Neutrophil (primary cell): Measurements from ENCODE around the gene HTT.

Experiments
- H3K27ac ChIP-seq: fragments of 200-600 bp; sonication (generic); 2 replicates; pipeline ENCODE4 v1.5.1; 2016; ENCODE audit warnings: mild to moderate bottlenecking, moderate library complexity
- H3K27me3 ChIP-seq: fragments of 200-600 bp; sonication (generic); 2 replicates; pipeline ENCODE4 v1.6.0; 2016; ENCODE audit warnings: mild to moderate bottlenecking
- H3K36me3 ChIP-seq: fragments of 200-600 bp; sonication (generic); 2 replicates; pipeline ENCODE4 v1.5.1; 2017
- H3K4me1 ChIP-seq, 2 experiments: fragments of 200-600 bp in 1 of 2; sonication (generic) in 1 of 2; 1 replicate in 1 of 2; 2 replicates in 1 of 2; pipeline versions ENCODE4 v1.5.1 to v1.6.1; 2013 to 2016; ENCODE audit warnings: low read depth in 1 of 2, low read length in 1 of 2, mild to moderate bottlenecking in 1 of 2, moderate library complexity in 1 of 2; ENCODE audit not compliant: control insufficient read depth in 1 of 2, insufficient read depth in 1 of 2
- H3K4me3 ChIP-seq, 2 experiments: fragments of 200-600 bp in 1 of 2; sonication (generic) in 1 of 2; 1 replicate in 1 of 2; 2 replicates in 1 of 2; pipeline ENCODE4 v1.5.1; 2013 to 2016; ENCODE audit warnings: low read depth in 1 of 2, low read length in 1 of 2, mild to moderate bottlenecking in 1 of 2, moderate library complexity in 1 of 2
- H3K9me3 ChIP-seq: fragments of 200-600 bp; sonication (generic); 2 replicates; pipeline ENCODE4 v1.5.1; 2016
- CTCF ChIP-seq: fragments of 200-600 bp; sonication (generic); IDR thresholded peaks from 2 replicates; pipeline ENCODE4 v1.5.1; 2016; ENCODE audit warnings: antibody characterized with exemption

The HTT gene

GRCh38 chr4:3207531-3208037, 133.1 kb downstream of the HTT start:
- peaks cover 54% of the 10 kb centered on the region for H3K36me3 ChIP-seq
- no peak for TF ChIP-seq CTCF

GRCh38 chr4:3208826-3209225, 134.3 kb downstream of the HTT start:
- Histone ChIP-seq H3K36me3 (peaks cover 64% of the 10 kb centered on the region), H3K27ac (no peak overlapping the region), H3K4me3 (no peak overlapping the region), H3K27me3 (no peaks in the 10 kb centered on the region), H3K4me1 (peaks cover 0 to 5% of the 10 kb centered on the region in 2 experiments), H3K9me3 (no peaks in the 10 kb centered on the region)
- no peak for TF ChIP-seq CTCF

More at GRCh38 chr4:3207531-3208037, 133.1 kb downstream of the HTT start:
- H3K27ac ChIP-seq = no peak overlapping the region
- no peaks in the 10 kb centered on the region for H3K27me3 ChIP-seq
- peaks cover under 1 to 16% of the 10 kb centered on the region in 2 experiments for H3K4me1 ChIP-seq
- no peaks in the 10 kb centered on the region for H3K9me3 ChIP-seq
- no peak overlapping the region for H3K4me3 ChIP-seq

- Histone ChIP-seq H3K27ac (no peak overlapping the region), H3K4me1 (peaks cover 0 to 5% of the 10 kb centered on the region in 2 experiments), H3K36me3 (peaks cover 67% of the 10 kb centered on the region), H3K27me3 (no peaks in the 10 kb centered on the region), H3K9me3 (no peaks in the 10 kb centered on the region), H3K4me3 (no peak overlapping the region)
- no peak for TF ChIP-seq CTCF
Observed at GRCh38 chr4:3209551-3210325, 135.3 kb downstream of the HTT start.

GRCh38 chr4:3210467-3210866, 136.0 kb downstream of the HTT start:
- no peaks in the 10 kb centered on the region for H3K9me3 ChIP-seq
- no peak overlapping the region for H3K27ac ChIP-seq
- no peak overlapping the region for H3K4me3 ChIP-seq
- H3K4me1 ChIP-seq = peaks cover 0 to 5% of the 10 kb centered on the region in 2 experiments
- H3K27me3 ChIP-seq = no peaks in the 10 kb centered on the region
- H3K36me3 ChIP-seq = peaks cover 75% of the 10 kb centered on the region
- TF ChIP-seq CTCF = no peak

- Histone ChIP-seq H3K36me3 (peaks cover 80% of the 10 kb centered on the region), H3K27ac (no peak overlapping the region), H3K4me1 (peaks cover 0 to 5% of the 10 kb centered on the region in 2 experiments), H3K9me3 (no peaks in the 10 kb centered on the region), H3K4me3 (no peak overlapping the region), H3K27me3 (no peaks in the 10 kb centered on the region)
- TF ChIP-seq CTCF = no peak
Observed at GRCh38 chr4:3211866-3212265, 137.4 kb downstream of the HTT start.
